KMS-11 (cell line): ENCODE results near the gene RBPJ.

ENCODE experiments used
- H2AFZ ChIP-seq: fragments of 200-600 bp; sonication (generic); 2 replicates; pipeline ENCODE4 v1.6.1; 2016; ENCODE audit warnings: antibody characterized with exemption, mixed run types, low read depth
- H3K27ac ChIP-seq: fragments of 200-600 bp; sonication (generic); 2 replicates; pipeline ENCODE4 v1.6.1; 2016; ENCODE audit warnings: mild to moderate bottlenecking, mixed run types
- H3K27me3 ChIP-seq: fragments of 200-600 bp; sonication (generic); 2 replicates; pipeline ENCODE4 v1.6.1; 2017; ENCODE audit warnings: mild to moderate bottlenecking, low read depth, mixed run types, moderate library complexity; ENCODE audit not compliant: insufficient read depth
- H3K36me3 ChIP-seq: fragments of 200-600 bp; sonication (generic); 2 replicates; pipeline ENCODE4 v1.6.1; 2017; ENCODE audit warnings: mild to moderate bottlenecking, mixed run types; ENCODE audit not compliant: insufficient read depth
- H3K4me1 ChIP-seq: fragments of 200-600 bp; sonication (generic); 2 replicates; pipeline ENCODE4 v1.6.1; 2016; ENCODE audit warnings: mild to moderate bottlenecking, low read depth, mixed run types; ENCODE audit not compliant: poor library complexity, severe bottlenecking
- H3K4me2 ChIP-seq: fragments of 200-600 bp; sonication (generic); 2 replicates; pipeline ENCODE4 v1.7.0; 2016; ENCODE audit warnings: mild to moderate bottlenecking, mixed run types
- H3K4me3 ChIP-seq: fragments of 200-600 bp; sonication (generic); IDR thresholded peaks from 2 replicates; pipeline ENCODE4 v1.6.1; 2017; ENCODE audit warnings: low read depth, low read length, mixed read lengths; ENCODE audit not compliant: insufficient read depth
- H3K79me2 ChIP-seq: fragments of 200-600 bp; sonication (generic); 2 replicates; pipeline ENCODE4 v1.6.1; 2016; ENCODE audit warnings: low read depth, mixed run types; ENCODE audit not compliant: insufficient read depth
- H3K9ac ChIP-seq: fragments of 200-600 bp; sonication (generic); 2 replicates; pipeline ENCODE4 v1.6.1; 2016; ENCODE audit warnings: mild to moderate bottlenecking, mixed run types
- H4K20me1 ChIP-seq: fragments of 200-600 bp; sonication (generic); 2 replicates; pipeline ENCODE4 v1.6.1; 2016; ENCODE audit warnings: mild to moderate bottlenecking, mixed run types; ENCODE audit not compliant: insufficient read depth
- CTCF ChIP-seq: fragments of 200-600 bp; sonication (generic); conservative IDR thresholded peaks from 2 replicates; pipeline ENCODE4 v1.6.1; 2017; ENCODE audit warnings: low read depth, mild to moderate bottlenecking, antibody characterized with exemption, low read length, moderate library complexity, mixed read lengths

Gene RBPJ

GRCh38 chr4:26426892-26427291 is 106.1 kb downstream of the RBPJ start:
- H3K4me2 ChIP-seq, result no peak overlapping the region
- no peak overlapping the region for H3K27ac ChIP-seq
- no peaks in the 10 kb centered on the region for H3K36me3 ChIP-seq
- no peaks in the 10 kb centered on the region for H4K20me1 ChIP-seq
- H2AFZ ChIP-seq, result no peak overlapping the region
- no peak overlapping the region for H3K4me3 ChIP-seq
- no peaks in the 10 kb centered on the region for H3K79me2 ChIP-seq
- TF ChIP-seq CTCF, result no peak
- H3K9ac ChIP-seq, result no peak overlapping the region
- peaks cover 7% of the 10 kb centered on the region for H3K4me1 ChIP-seq
- H3K27me3 ChIP-seq, result no peaks in the 10 kb centered on the region

- Histone ChIP-seq H3K4me1 (peaks cover 10% of the 10 kb centered on the region), H3K4me3 (no peak overlapping the region), H3K27me3 (no peaks in the 10 kb centered on the region), H3K36me3 (no peaks in the 10 kb centered on the region), H3K79me2 (no peaks in the 10 kb centered on the region), H3K4me2 (no peak overlapping the region), H3K27ac (no peak overlapping the region), H3K9ac (no peak overlapping the region), H4K20me1 (no peaks in the 10 kb centered on the region), H2AFZ (no peak overlapping the region)
- TF ChIP-seq CTCF, result no peak
Observed at GRCh38 chr4:26429910-26430309, 109.1 kb downstream of the RBPJ start.

- Histone ChIP-seq H3K36me3 (no peaks in the 10 kb centered on the region), H3K4me1 (peaks cover 10% of the 10 kb centered on the region), H3K4me2 (no peak overlapping the region), H3K9ac (no peak overlapping the region), H3K4me3 (no peak overlapping the region), H3K27me3 (no peaks in the 10 kb centered on the region), H2AFZ (no peak overlapping the region), H4K20me1 (no peaks in the 10 kb centered on the region), H3K79me2 (no peaks in the 10 kb centered on the region), H3K27ac (no peak overlapping the region)
- TF ChIP-seq CTCF, result no peak
Observed at GRCh38 chr4:26431461-26432180, 110.8 kb downstream of the RBPJ start.

- H3K27ac ChIP-seq, result no peak overlapping the region
- no peaks in the 10 kb centered on the region for H3K27me3 ChIP-seq
- H3K4me1 ChIP-seq, result peaks cover 10% of the 10 kb centered on the region
- TF ChIP-seq CTCF, result no peak
- no peak overlapping the region for H3K9ac ChIP-seq
- no peak overlapping the region for H3K4me2 ChIP-seq
- no peak overlapping the region for H2AFZ ChIP-seq
- no peaks in the 10 kb centered on the region for H4K20me1 ChIP-seq
- H3K36me3 ChIP-seq, result no peaks in the 10 kb centered on the region
- H3K79me2 ChIP-seq, result no peaks in the 10 kb centered on the region
- H3K4me3 ChIP-seq, result no peak overlapping the region
Observed at GRCh38 chr4:26432419-26432818, 111.6 kb downstream of the RBPJ start.
